Mucosa of descending colon (tissue), 3 donors: Measurements from ENCODE around the gene VCAM1. TPM values are rescaled to one million over a fixed set of nuclear protein-coding genes. Genes with fewer than 3 reads are reported as not detected.
A peak's percentile ranks its signal among the peaks of the same experiment; 100 is the strongest.

Experiments used
- ATAC-seq: fragments of 200-7000 bp; cut with Tn5 transposase; one replicate; pipeline ENCODE4 v1.9.1; 2020; ENCODE audit warnings: mild to moderate bottlenecking, moderate library complexity
- DNase-seq, 3 donors: peaks; one replicate each; pipeline ENCODE4 v3.0.0-alpha.2; 2020
- H3K36me3 ChIP-seq: fragments of 200-600 bp; one replicate; pipeline ENCODE4 v1.8.0; 2021; ENCODE audit warnings: low read depth, mild to moderate bottlenecking
- H3K4me1 ChIP-seq: fragments of 200-600 bp; one replicate; pipeline ENCODE4 v1.8.0; 2021; ENCODE audit warnings: low read depth, mild to moderate bottlenecking
- H3K4me3 ChIP-seq: fragments of 200-600 bp; one replicate; pipeline ENCODE4 v1.8.0; 2021; ENCODE audit warnings: mild to moderate bottlenecking
- H3K9me3 ChIP-seq: fragments of 200-600 bp; one replicate; pipeline ENCODE4 v1.8.0; 2021; ENCODE audit warnings: mild to moderate bottlenecking
- CTCF ChIP-seq: fragments of 200-600 bp; IDR thresholded peaks from one replicate; pipeline ENCODE4 v1.8.0; 2022; ENCODE audit warnings: antibody characterized with exemption, mild to moderate bottlenecking
- intact Hi-C, 2 donors: fragments of 100-400 bp; cut with DNase I in 1 of 2; cut with micrococcal nuclease in 1 of 2; formaldehyde crosslinking; loops; one replicate each; pipeline versions ENCODE4 v1.11.0 to v1.11.1; 2022; cut with DNase I, micrococcal nuclease
- long read RNA-seq, 2 donors: library from polyadenylated mRNA; unstranded; transcript quantifications; one replicate each; pipeline ENCODE4 v2.0.0, GENCODE V29; 2019 to 2021
- total RNA-seq, 3 donors: library from RNA; stranded (reverse); fragmentation: NEBNext Ultra II Directional in 2 of 3; extraction: Animal tissue kit (Norgen Biotek cat#: 25700) in 2 of 3; gene quantifications; one replicate each; pipeline versions ENCODE4 v1.2.1 to v1.2.4, GENCODE V29; 2021 to 2023
- donor health status: DM: no; HTN: no; CAD: no; lungs with moderate emphysema.
- donor health status: DM: no; HTN: no; CAD: no.
- donor health status: DM: no; HTN: yes; CAD: no.

Gene VCAM1
- total RNA-seq = 1 to 10 TPM; 4.0 to 9.4 (median 6.5) TPM
- long read RNA-seq, donor 1, transcript VCAM1-201 (9 exons, 3,083 nt) = major isoform, 6 of 8 reads
- long read RNA-seq, donor 1, partial matches to known transcripts = 1 of 8 reads
- long read RNA-seq, donor 1, other reads (novel, unspliced or antisense) = 0 of 8 reads
- long read RNA-seq, donor 2, partial matches to known transcripts = 0 of 4 reads
- long read RNA-seq, donor 2, other reads (novel, unspliced or antisense) = 1 of 4 reads

GRCh38 chr1:100719490-100719889 lies at the start of gene VCAM1:
TSS of gene VCAM1 (plus strand) at chr1:100719742. CDS start at chr1:100719861, 119 bp downstream.
- intact Hi-C loops = no loop called here
- Histone ChIP-seq H3K36me3 (no peaks in the 10 kb centered on the region), H3K4me1 (no peaks in the 10 kb centered on the region), H3K4me3 (no peak within 1 kb of the TSS), H3K9me3 (no peaks in the 10 kb centered on the region)
- TF ChIP-seq CTCF = no peak
- DNase-seq (peak in 1 of 3 donors; percentile 29), ATAC-seq (no peak)

DNA sequence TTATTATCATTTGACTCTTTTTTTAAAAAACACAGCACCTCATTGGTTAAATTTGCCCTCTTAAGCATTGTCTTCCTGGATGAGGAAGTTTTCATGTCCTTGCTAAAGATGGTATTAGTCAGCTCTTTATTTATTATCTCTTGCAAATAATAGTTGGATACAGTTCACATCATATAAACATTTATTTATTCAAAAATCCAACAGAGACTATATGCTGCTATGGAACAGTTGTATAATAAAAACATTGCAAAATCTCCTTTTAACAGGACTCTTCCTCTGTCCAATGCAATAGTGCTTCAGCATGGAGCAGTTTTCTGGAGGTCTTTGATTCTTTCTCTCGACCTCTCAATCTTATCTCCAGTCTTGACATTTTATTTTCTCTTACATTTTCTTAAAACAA lies 49.5 kb upstream of the VCAM1 start:
- Histone ChIP-seq H3K9me3 (no peaks in the 10 kb centered on the region), H3K4me3 (no peak overlapping the region), H3K4me1 (no peaks in the 10 kb centered on the region), H3K36me3 (no peaks in the 10 kb centered on the region)
- ATAC-seq (no peak), DNase-seq (no peak)
- TF ChIP-seq CTCF = no peak
- intact Hi-C loops = no loop called here

- intact Hi-C loops = no loop called here
- TF ChIP-seq CTCF = no peak
- ATAC-seq (no peak), DNase-seq (no peak)
- Histone ChIP-seq H3K36me3 (no peaks in the 10 kb centered on the region), H3K4me3 (no peak overlapping the region), H3K4me1 (no peaks in the 10 kb centered on the region), H3K9me3 (no peaks in the 10 kb centered on the region)
Observed at GRCh38 chr1:100671601-100672000, 47.9 kb upstream of the VCAM1 start.

- H3K4me3 ChIP-seq = no peak overlapping the region
- intact Hi-C loops = no loop called here
- DNase-seq (no peak), ATAC-seq (no peak)
- TF ChIP-seq CTCF = no peak
- no peaks in the 10 kb centered on the region for H3K4me1 ChIP-seq
- no peaks in the 10 kb centered on the region for H3K36me3 ChIP-seq
- no peaks in the 10 kb centered on the region for H3K9me3 ChIP-seq
Observed at GRCh38 chr1:100683448-100684349, 35.8 kb upstream of the VCAM1 start.

GRCh38 chr1:100699744-100700143 lies 19.8 kb upstream of the VCAM1 start:
- no peak for ATAC-seq
- Histone ChIP-seq H3K4me1 (no peaks in the 10 kb centered on the region), H3K9me3 (no peaks in the 10 kb centered on the region), H3K4me3 (no peak overlapping the region), H3K36me3 (no peaks in the 10 kb centered on the region)
- DNase-seq = no peak
- intact Hi-C loops = no loop called here
- no peak for TF ChIP-seq CTCF
